ENCODE measurements around the gene SNUPN. TPM values are rescaled to one million over a fixed set of nuclear protein-coding genes. Genes with fewer than 3 reads are reported as not detected.
"Not testable (repeated sequence)": the region's sequence is repeated elsewhere in the genome, so short reads cannot be mapped to it uniquely, and the experiment has no call there.

The SNUPN gene
- total RNA-seq, 1 donor from 2014 or later, result 15.9 TPM

GRCh38 chr15:75584121-75584520 lies 41.4 kb downstream of the SNUPN start:
- no peak for DNase-seq (ENCODE audit: extremely low read depth, low read depth, low spot score)

GRCh38 chr15:75583701-75584100 lies 41.8 kb downstream of the SNUPN start:
- no peak for DNase-seq (ENCODE audit: extremely low read depth, low read depth, low spot score)

GRCh38 chr15:75582943-75583342 lies 42.6 kb downstream of the SNUPN start:
- DNase-seq (ENCODE audit: extremely low read depth, low read depth, low spot score), result not testable (repeated sequence)

- DNase-seq (ENCODE audit: extremely low read depth, low read depth, low spot score), result no peak
Observed at GRCh38 chr15:75578948-75579920, 46.3 kb downstream of the SNUPN start, which contains the start of gene PTPN9. Gene PTPN9 (minus strand): TSS chr15:75579315. CDS start chr15:75578776, 539 bp downstream.

- no peak for DNase-seq (ENCODE audit: extremely low read depth, low read depth, low spot score)
Observed at GRCh38 chr15:75578173-75578947, 47.2 kb downstream of the SNUPN start.

- no peak for DNase-seq (ENCODE audit: extremely low read depth, low read depth, low spot score)
Observed at GRCh38 chr15:75577401-75578172, 47.9 kb downstream of the SNUPN start.

- DNase-seq (ENCODE audit: extremely low read depth, low read depth, low spot score), result no peak
Observed at GRCh38 chr15:75573648-75574384, 51.7 kb downstream of the SNUPN start.

GRCh38 chr15:75570126-75570845 lies 55.2 kb downstream of the SNUPN start:
- no peak for DNase-seq (ENCODE audit: extremely low read depth, low read depth, low spot score)

- DNase-seq (ENCODE audit: extremely low read depth, low read depth, low spot score), result no peak
Observed at GRCh38 chr15:75565062-75565970, 60.2 kb downstream of the SNUPN start.

GRCh38 chr15:75561888-75562287 lies 63.6 kb downstream of the SNUPN start:
- DNase-seq (ENCODE audit: extremely low read depth, low read depth, low spot score), result no peak

GRCh38 chr15:75559360-75559759 lies 66.2 kb downstream of the SNUPN start:
- DNase-seq (ENCODE audit: extremely low read depth, low read depth, low spot score), result not testable (repeated sequence)

GRCh38 chr15:75558955-75559354 lies 66.6 kb downstream of the SNUPN start:
- not testable (repeated sequence) for DNase-seq (ENCODE audit: extremely low read depth, low read depth, low spot score)

- no peak for DNase-seq (ENCODE audit: extremely low read depth, low read depth, low spot score)
Observed at GRCh38 chr15:75554717-75555116, 70.8 kb downstream of the SNUPN start.

GRCh38 chr15:75553659-75554058 lies 71.9 kb downstream of the SNUPN start:
- no peak for DNase-seq (ENCODE audit: extremely low read depth, low read depth, low spot score)

- no peak for DNase-seq (ENCODE audit: extremely low read depth, low read depth, low spot score)
Observed at GRCh38 chr15:75551091-75551490, 74.4 kb downstream of the SNUPN start.
